Measurements from ENCODE around the gene CRYL1.

CRYL1 gene

DNA sequence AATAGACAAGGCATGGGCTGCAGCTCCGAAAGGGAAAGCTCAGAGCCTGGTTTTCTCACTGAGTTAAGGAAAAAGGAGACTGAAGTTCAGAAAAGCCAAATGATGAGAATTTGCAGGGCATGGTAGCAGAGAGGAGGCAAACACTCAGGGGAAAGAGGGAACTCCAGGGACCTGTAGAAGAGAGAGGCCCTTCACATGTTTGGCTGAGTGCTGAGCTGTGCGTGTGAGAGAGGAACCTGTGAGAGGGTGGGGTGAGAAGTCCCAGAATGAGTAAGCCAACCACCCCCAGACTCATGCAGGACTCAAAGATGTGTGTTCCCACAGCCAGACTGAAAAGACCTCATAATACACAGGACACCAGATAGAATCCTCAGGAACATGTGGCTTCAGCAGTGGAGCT lies 2.8 kb upstream of the CRYL1 start:
- DNase-seq (ENCODE audit: low read depth, low spot score), result no peak

DNA sequence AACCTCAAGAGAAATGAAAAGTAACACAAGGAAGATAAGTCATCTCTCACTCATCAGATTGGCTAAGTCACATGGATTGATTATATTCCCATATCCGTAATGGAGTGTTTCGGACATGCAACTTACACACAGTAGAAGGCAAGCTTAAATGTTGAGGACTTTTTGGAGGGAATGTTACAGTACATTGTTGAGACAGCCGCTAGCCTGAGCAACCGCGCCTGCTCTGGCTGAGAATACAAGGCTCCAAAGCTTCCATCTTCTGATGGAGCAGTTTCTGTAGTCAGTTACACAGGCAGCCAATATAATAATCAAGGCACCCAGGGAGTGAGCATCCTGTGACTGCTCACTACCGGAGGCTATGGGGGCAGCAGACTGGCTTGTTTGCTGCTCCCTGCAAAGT lies 1.0 kb upstream of the CRYL1 start:
- DNase-seq (ENCODE audit: low read depth, low spot score), result no peak

DNA sequence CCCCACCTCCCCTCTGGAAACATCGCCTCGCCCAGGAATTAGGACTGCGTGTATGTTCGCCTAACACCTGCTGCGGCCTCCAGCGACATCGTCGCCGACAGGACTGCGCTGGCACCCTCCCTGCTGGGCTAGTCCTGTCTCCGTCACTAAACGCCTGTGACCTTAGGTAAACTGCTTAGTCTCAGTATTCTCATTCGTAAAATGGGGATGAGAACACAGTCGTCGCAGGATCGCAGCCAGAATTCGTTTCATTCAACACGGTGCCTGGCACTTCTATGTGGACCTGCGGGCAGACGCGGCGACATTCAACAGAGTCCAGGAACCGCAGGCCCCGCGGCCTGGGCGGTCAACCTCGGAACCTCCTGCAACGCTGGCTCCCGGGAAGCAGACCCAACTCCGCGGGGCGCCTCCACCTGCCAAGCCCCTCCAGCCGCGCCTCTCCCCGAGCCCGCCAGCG lies 485 bp downstream of the CRYL1 start:
- DNase-seq (ENCODE audit: low read depth, low spot score), result no peak

DNA sequence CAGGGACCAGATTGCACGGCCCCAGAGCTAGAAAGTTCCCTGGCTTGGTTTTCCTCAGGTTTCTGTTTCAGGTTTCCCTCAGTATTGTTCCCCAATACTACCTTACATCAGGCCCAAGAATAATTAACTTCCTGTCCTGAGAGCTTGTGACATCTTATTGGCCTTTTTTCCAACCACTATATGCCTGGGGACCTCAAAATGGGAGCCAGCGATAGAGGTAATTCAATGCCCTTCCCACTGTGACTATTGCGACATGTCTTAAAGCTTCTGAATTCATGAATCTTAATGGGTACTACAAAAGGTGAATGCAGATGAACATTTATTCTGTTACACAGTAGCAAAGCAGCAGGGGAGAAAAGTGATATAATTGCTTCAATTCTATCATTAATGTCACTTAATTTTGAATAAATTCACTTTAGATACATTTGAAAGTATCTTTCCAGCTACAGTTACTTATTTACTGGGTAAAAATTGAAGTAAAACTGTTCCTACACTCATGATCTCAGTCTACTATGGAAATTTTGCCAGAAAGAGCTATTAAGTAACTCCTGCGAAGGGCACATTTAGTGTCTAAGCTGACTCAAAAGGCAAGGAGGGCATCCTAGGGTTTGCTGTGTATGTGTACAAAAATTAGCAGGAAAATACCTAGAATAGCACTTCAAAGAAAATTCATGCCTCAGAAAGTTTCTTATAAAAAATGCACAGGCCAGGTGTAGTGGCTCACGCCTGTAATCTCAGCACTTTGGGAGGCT lies 4.1 kb downstream of the CRYL1 start:
- DNase-seq (ENCODE audit: low read depth, low spot score), result no peak

DNA sequence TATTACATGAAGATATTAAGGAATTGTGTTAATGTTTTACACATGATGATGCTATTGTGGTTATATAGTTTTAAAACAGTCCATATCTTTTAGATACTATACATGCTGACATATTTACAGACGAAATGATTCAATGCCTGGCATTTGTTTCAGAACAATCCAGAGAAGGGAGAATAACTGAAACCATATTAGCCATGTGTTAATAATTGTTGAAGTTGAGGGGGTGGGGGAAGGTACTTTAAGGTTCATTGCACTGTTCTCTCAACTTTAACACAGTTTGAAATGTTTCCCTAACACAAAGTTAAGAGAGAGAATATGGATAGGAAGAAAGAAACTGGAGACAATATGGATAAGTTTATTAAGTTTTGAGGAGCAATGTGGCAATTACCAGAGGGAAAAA lies 5.8 kb downstream of the CRYL1 start:
- DNase-seq (ENCODE audit: low read depth, low spot score), result no peak

DNA sequence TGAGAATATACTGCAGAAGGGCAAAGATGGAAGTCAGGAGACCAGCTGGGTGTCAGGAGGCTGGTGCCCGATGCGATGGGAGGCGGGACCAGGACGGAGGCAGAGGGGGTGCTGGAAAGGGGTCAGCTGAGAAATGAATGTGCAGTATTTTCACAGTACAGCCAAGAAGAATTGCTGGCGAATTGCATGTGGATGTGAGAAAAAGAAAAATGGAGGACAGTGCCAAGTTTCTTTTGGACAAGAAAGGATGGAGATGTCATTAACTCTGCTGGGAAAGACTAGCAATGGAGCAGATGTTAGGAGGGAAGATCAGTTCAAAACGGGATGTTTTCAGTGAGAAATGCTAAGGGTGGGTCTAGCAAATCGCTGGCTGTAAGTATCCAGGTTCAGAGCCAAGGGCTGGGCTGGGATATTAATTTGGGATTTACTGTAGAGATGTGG lies 7.0 kb downstream of the CRYL1 start:
- DNase-seq (ENCODE audit: low read depth, low spot score), result no peak

DNA sequence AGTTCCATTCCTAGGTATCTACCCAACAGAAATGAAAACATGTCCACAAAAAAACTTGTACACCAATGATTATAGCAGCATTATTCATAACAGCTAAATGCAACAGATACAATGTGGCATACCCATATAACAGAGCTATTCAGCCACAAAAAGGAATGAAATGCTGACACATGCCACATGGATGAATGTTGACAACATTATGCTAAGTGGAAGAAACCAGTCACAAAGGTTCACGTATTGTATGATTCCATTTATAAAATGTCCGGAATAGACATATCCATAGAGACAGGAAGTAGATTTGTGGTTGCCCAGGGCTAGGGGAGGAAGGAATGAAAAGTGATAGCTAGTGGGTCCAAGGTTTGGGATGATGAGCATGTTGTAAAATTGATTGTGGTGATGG lies 10.8 kb downstream of the CRYL1 start:
- DNase-seq (ENCODE audit: low read depth, low spot score), result no peak

DNA sequence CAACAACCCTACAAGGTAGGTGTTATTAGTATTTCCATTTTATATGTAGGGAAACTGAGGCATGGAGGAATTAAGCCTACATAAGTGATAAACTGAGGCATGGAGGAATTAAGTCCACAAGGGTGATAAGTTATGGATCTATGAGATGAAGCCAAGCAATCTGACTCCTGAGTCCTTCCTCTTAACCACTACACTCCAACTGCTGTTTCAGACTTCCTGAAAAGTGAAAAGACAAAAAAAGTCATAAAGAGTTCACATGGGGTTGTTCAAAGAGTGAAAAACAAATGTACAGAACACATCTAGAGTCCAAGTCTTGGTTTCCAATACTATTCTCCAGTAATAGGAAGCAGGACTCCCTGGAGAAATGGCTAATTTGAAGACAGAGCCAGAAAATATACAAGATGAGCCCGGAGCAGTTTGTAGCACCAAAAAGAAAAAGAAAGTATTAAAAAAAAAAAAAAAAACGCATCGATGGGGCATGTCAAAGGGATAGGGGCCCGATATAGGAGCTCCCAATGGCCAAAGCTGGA lies 12.1 kb downstream of the CRYL1 start:
- DNase-seq (ENCODE audit: low read depth, low spot score), result no peak

DNA sequence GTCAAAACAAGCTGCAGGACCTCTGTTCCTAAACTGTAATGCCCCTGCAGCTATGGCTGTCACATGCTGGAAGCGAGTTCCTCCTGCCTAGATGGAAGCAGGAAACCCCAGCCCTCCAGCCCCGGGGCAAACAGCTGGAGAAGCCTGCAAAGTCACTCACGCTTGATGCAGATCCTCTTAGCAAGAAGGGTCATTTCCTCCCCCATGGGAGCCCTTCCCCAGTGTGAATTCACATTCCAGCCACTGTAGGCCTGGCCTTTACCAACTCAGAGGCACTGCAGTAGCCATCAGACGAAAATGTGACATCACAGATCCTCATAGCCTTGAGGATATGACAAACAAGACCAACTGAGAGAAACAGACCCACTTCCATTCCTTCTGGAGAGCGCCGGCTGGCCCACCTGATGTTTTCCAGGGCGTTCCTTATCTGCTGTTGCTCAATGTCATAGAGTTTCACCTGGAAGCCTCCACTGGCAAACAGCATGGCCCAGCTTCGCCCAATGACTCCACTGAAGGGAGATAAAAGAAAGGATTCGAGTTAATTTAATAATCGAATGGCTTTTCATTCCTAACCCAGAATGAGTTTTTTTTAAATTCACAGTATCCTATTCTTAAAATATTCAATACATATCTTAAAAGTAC lies 13.5 kb downstream of the CRYL1 start:
- DNase-seq (ENCODE audit: low read depth, low spot score), result no peak

DNA sequence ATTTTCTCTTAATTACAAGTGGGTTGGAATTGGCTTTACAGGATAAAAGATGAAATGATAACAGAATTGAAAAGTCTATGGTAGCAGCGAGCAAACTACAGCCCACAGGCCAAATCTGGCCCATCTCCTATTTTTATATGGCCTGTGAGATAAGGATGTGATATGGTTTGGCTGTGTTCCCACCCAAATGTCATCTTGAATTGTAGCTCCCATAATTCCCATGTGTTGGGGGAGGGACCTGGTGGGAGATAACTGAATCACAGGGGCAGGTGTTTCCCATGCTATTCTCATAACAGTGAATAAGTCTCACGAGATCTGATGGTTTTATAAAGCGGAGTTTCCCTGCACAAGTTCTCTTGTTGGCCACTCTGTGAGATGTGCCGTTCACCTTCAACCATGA lies 19.0 kb downstream of the CRYL1 start:
- no peak for DNase-seq (ENCODE audit: low read depth, low spot score)

DNA sequence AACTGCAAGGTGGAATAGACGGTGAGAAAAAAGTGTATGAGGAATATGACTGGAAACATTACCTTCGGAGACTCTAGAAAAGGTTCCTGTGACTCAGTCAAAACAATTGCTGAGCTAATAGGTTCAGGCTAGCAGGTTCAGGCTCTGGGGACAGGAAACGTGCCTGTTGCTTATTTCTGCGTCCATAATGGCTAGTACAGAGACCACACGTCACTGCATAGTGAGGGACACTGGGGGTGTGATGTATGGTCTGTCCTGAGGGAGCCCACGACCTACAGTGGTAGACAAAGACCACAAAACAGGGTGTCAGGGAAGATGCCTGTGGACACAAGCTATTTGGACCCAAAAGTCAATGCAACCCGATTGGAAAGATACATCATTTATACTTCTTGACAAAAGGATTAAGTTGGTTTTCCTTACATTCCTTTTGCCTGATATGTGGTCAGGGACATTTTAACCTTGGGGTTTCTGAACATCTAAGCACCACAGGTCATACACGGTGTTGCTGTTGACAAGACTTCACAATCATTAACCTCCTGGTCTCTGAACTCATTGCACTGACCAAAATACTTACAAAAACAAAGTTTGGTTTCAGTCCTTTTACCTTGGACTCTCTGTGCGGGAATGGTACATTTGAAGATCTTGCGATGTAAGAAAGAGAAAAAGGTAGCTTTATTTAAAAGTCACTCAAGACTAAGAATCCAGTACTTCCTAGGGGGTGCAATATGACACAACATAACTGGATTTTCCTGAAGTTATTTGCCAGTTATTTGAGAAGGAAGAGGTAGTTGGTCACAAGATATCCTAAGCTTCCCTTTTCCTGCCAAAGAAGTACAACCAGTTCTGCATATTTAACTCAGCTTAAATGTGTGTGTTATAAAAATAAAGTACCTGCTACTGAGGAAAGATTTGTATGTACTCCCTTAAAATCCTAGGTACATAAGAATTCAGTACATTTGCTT lies 20.0 kb downstream of the CRYL1 start:
- DNase-seq (ENCODE audit: low read depth, low spot score), result no peak

DNA sequence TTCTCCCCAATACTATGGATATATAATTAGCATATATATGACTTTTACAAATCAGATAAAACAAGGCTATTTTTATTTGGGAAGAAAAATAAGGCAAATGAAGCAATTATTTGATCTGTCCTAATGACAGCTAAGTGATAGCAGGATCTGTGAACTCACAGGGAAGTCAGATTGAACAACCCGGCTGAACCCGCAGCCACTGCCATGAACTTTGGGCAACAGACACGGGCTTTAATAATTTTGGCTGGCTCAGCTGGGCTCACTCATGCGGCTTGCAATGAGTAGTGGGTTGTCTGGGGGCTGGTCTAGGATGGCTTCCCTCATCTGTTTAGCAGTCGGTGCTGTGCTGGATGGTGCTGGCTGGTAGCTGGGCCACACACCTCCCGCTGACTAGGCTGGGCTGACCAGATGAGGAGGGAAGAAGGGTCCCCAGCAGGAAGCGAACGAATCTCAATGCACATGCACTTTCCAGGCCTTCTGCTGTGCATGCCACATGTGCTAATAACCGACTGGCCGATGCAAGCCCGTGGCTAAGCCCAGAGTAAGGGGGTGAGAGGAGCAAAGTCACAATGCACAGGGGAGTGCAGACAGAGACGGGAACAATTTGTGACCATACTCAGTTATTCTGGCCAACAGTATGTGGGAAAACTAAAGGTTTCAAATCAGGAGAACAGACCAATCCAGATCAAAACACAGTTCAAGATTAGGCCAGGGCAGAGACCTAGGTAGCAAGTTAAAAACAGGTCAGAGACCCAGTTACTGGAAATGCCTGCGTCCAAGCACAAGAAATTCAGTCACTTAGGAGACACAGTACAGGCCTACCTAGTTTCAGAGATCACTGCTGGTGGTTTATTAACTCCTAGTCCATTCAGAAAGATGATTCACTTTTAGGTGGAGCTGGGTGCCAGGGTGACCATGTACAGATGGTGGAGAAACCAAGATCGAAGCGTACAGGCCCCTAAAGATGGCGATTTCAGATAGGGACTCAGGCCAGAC lies 22.3 kb downstream of the CRYL1 start:
- DNase-seq (ENCODE audit: low read depth, low spot score), result no peak

DNA sequence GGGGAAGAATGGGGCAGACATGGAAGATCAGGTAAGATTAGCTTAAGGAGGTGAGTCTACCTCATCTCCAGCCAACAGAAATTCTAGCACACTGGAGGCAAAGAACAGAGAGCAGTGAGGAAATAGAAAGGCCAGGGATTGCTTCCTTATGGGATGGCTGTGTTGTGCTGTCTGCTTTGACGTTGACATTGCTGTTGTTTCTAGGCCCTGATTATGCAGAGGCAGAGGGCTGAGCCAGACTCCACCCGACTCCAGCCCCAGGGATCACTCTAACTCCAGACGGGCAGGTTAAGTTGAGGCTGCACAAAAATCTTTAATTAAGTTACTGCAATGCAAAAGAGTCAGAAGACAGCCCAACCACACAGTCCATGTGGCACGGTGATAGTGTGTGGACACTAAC lies 24.1 kb downstream of the CRYL1 start:
- DNase-seq (ENCODE audit: low read depth, low spot score), result no peak

DNA sequence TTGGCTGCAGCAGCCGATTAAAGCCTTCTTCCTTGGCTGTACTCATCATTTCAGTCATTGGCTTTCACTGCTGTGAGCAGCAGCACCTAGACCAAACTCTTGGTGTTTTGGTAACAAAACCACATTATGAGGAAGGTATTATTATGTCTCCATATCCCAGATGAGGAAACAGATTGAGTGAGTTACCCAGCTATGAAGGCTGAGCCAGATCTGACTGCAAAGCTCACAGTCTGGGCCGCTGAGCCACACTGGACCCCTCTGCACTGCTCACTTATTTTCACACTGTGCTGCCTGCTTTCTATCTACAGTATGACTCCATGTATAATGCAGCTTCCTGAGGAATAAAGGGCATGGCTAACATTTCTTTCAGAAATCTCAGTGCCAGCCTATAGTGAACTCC lies 24.5 kb downstream of the CRYL1 start:
- no peak for DNase-seq (ENCODE audit: low read depth, low spot score)

DNA sequence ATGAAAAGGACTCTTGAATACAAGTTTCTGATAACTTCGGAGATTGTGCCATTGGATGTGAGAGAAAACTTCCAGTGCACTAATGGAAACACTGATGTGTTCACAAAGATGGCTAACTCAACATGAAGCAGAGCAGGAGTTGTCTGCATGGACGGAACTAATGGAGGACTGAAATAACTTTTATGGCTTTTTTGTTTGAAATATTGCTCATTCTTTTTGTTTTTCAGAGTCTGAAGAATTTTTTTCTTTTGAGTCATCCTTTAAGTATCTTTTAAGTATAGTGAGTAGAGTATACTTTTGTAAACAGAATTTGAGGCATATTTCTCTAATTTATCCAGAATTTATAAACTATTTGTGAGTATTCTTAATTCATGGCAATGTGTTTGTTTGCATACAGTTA lies 25.7 kb downstream of the CRYL1 start:
- no peak for DNase-seq (ENCODE audit: low read depth, low spot score)

DNA sequence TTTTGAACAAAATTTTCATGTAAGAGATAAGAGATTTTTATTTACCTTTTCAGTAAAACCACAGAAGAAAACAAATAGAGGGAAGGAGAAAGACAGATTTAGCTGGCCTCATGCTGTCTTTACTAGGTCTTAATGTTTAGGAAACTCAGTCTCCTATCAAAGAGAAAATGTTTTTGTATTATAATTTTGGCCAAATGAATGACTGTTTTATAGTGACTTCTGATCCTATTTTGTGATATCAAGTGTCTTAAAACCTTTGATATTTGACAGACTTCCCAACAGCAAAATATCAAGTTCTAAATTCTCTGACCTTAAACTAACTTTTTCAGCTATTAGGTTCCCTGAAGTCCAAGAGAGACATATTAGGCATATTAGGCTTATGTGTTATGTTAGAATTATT lies 27.0 kb downstream of the CRYL1 start:
- no peak for DNase-seq (ENCODE audit: low read depth, low spot score)

DNA sequence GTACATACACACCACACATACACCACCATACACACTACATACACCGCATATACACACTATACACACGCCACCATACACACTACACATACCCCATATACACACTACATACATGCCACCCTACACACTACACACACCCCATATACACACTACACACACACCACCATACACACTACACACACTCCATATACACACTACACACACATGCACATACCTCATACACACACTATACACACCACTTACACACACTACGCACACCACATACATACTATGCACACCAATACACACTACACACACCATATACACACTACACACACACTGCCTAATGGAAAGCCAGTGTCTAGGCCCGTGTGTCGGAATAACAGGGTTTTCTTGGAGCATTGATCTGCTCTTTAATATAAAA lies 27.5 kb downstream of the CRYL1 start:
- DNase-seq (ENCODE audit: low read depth, low spot score), result no peak

DNA sequence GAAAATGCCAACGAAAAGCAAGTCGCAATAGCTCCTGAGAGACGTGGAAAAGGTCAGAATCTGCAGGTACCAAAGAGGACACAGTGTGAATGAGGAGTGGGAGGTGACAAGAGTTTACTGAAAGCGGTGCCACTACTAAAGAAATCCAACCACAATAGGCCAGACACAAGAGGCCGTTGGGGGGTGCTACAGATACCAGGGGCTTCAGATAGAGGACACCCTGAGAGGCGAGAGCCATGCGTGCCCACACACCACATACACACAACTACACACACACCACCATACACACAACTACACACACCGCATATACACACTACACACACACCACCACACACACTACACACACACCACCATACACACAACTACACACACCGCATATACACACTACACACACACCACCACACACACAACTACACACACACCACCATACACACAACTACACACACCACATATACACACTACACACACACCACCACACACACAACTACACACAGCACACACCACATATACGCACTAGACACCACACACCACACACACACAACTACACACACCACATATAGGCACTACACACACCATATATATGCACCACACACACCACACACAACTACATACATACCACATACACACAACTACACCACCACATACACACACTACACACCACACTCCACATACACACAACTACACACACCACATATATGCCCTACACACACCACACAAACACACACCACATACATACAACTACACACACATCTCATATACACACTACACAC lies 28.5 kb downstream of the CRYL1 start:
- no peak for DNase-seq (ENCODE audit: low read depth, low spot score)

DNA sequence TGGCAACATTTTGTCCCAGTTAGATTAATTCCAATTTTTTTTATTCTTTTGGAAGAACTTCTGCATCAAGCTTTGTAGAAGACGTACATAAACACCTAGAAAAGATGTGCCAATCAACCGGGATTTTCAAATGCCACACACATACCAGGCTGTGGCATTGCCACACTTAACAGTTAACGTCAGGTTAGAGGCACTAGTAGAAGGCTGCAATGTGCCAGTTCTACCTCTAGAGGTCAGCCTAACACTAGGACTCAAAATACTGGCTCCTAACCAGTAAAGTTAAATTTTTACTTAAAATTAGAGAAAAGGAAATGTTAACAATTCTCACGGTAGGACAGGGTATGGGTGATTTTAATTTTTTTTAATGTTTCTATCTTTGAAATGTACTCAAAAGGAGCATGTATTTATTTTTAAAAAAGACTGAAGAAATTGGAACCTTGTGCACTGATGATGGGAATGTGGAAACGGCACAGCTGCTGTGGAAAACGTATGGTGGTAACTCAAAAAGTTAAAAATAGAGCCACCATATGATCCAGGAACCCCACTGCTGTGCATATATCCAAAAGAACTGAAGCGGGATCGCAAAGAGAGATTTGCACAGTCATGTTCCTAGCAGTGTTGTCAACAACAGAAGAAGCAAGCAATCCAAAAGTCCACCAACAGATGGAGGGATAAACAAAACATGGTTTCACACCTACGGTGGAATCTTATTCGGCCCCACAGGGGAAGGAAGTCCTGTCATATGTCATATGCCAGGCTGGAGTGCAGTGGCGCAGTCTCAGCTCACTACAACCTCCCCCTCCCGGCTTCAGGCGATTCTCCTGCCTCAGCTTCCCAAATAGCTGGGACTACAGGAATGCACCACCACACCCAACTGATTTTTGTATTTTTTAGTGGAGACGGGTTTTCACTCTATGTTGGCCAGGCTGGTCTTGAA lies 30.3 kb downstream of the CRYL1 start:
- peak; percentile 29 for DNase-seq (ENCODE audit: low read depth, low spot score)

Data from activated naive CD8-positive, alpha-beta T cell treated with anti-CD3 and anti-CD28 coated beads, Interleukin-2, amount 50 U/mL, for 16 hours (primary cell).